Cardiac fibroblast (primary cell): ENCODE measurements around the gene PCDH20.
"Not testable (repeated sequence)": the region's sequence is repeated elsewhere in the genome, so short reads cannot be mapped to it uniquely, and the experiment has no call there.

Experiments
- DNase-seq, 2 donors: peaks; one replicate each; pipeline versions ENCODE4 v3.0.0 to v3.0.0-alpha.2; 2010; ENCODE audit warnings: low read depth in 2 of 2
- H3K4me3 ChIP-seq, 2 donors: replicated peaks in 1 of 2; 1 replicate in 1 of 2; 2 replicates in 1 of 2; pipeline ENCODE4 v1.5.1; 2011; ENCODE audit warnings: low read depth in 2 of 2, low read length in 2 of 2, mild to moderate bottlenecking in 2 of 2, moderate library complexity in 1 of 2
- TF ChIP-seq, protein P1 (sequence below): IDR thresholded peaks from one replicate; pipeline ENCODE4 v1.5.1; 2011; ENCODE audit warnings: low read depth, mild to moderate bottlenecking, low read length, inconsistent platforms

PCDH20 gene

DNA sequence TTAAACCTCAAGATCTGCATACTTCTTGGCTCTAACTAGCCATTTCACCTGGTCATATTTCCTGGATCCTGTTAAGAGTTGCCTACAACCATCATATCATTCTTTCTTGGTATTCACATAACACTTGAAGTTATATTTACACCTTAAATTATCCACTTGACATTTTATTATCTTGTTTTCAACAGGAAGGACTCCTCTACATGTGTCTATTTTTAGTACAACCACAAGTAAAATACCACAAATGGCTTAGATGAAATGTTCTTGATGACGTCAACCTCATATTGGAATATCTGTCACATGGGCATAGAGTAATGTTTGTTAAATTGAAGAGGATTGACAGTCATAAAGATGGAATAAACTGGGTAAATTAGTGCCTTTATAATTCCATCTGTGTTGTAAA is 9.4 kb downstream of the PCDH20 start:
- TF ChIP-seq, protein P1, sequence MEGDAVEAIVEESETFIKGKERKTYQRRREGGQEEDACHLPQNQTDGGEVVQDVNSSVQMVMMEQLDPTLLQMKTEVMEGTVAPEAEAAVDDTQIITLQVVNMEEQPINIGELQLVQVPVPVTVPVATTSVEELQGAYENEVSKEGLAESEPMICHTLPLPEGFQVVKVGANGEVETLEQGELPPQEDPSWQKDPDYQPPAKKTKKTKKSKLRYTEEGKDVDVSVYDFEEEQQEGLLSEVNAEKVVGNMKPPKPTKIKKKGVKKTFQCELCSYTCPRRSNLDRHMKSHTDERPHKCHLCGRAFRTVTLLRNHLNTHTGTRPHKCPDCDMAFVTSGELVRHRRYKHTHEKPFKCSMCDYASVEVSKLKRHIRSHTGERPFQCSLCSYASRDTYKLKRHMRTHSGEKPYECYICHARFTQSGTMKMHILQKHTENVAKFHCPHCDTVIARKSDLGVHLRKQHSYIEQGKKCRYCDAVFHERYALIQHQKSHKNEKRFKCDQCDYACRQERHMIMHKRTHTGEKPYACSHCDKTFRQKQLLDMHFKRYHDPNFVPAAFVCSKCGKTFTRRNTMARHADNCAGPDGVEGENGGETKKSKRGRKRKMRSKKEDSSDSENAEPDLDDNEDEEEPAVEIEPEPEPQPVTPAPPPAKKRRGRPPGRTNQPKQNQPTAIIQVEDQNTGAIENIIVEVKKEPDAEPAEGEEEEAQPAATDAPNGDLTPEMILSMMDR: no peak
- H3K4me3 ChIP-seq: no peak overlapping the region
- no peak for DNase-seq

DNA sequence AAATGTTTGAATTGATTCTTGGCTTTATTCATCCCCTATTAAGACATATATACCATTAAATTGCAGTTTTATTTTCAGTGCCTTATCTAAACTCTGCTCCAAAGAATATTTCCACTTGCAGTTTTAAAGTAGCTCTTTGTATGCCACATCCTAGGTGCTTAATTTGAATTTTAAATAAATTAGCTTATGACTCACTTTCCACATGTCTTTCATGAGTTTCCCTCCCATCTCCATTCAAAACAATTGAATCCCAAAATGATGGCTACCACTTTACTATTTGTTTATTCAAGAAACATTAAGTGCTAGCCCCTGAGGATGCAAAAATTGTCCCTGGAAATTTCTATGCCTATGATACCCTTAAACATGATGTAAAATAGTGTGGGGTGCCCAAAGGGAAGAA is 19.5 kb downstream of the PCDH20 start:
- H3K4me3 ChIP-seq: no peak overlapping the region
- TF ChIP-seq, protein P1: no peak
- DNase-seq: no peak

DNA sequence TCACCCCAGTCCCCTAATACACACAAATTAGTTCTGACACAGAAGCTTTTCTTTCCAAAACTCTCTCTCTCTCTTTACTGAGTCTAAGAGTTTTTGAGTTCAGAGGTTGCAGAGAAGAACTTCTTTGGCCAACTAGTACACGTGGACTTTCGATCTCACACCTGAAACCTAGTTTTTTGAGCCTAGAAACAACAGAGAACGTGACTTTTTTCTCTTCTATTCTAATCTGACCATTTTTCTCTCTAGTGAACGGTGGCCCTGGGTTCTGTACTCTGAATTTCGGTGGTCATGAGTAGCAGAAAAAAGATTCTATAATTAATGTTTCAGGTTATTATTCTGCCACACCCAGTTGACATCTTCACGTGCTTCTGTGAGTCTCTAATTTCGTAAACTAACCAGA is 24.2 kb downstream of the PCDH20 start:
- TF ChIP-seq, protein P1: no peak
- no peak overlapping the region for H3K4me3 ChIP-seq
- DNase-seq: no peak

DNA sequence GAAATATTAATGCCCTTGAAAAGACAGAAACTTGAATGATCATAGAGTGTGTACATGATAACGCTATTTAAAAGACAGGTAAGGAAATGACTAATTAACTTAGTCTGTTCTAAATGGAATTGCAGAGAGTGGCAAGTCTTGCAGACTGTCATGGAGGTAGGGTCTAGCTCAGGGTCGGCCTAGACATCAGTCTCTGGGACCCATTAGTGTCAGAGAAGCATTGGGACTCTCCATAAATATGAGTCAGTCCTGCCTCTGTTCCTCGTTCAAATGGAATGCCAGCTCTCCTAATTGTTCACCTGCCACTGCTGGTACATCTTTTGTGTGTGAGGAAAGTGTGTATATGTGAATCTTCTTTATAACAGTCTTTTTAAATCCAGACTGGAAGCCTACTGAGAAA is 28.0 kb downstream of the PCDH20 start:
- TF ChIP-seq, protein P1: no peak
- DNase-seq: no peak
- H3K4me3 ChIP-seq: no peak overlapping the region

DNA sequence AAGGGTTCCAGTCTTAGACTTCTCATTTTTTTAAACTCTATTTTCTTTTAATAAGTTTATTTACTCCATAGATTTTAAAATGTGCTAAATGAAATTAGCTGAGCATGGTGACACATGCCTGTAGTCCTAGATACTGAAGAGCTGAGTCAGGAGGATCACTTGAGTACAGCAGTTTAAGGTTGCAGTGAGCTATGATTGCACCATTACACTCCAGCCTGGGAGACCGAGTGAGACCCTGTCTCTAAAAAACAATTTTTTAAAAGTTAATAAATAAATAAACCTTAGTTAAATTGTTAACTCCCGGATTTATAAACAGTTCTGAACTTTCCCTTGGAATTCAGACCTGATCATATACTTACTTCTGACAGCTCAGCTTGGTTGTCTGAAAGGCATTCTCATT is 32.5 kb downstream of the PCDH20 start:
- no peak overlapping the region for H3K4me3 ChIP-seq
- TF ChIP-seq, protein P1: no peak
- no peak for DNase-seq

DNA sequence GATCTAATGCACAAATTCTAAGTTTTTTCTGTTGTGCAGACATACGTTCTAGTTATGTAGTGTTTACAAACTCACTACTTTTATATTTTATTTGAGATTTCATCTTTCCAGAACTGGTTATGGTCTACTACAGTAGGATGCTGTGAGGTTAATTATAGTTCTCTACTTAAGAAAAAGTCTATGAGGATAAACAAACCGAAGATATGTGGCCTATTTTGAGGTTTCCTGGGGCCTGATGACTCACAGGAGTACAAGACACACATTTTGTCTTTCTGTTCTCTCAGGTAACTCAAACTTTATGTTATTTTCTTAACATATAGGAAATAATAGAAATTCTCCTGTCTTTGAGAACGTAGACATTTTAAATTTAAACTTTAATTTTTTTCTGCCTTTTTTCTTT is 45.1 kb downstream of the PCDH20 start:
- TF ChIP-seq, protein P1: no peak

DNA sequence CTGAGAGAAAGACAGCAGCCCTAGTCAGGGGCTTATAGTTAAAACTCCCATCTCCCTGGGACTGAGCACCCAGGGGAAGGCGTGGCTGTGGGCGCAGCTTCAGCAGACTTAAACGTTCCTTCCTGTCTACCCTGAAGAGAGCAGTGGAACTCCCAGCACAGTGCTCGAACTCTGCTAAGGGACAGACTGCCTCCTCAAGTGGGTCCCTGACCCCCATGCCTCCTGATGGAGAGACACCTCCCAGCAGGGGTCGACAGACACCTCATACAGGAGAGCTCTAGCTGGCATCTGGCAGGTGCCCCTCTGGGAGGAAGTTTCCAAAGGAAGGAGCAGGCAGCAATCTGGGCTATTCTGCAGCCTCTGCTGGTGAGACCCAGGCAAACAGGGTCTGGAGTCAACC is 51.0 kb downstream of the PCDH20 start:
- H3K4me3 ChIP-seq, DNase-seq: not testable (repeated sequence)

More for the DNA sequence above, 45.1 kb downstream of the PCDH20 start:
- no peak for DNase-seq
- no peak overlapping the region for H3K4me3 ChIP-seq
